Measurements from ENCODE around the gene KAT6B.
"Not testable (repeated sequence)": the region's sequence is repeated elsewhere in the genome, so short reads cannot be mapped to it uniquely, and the experiment has no call there.

KAT6B gene

DNA sequence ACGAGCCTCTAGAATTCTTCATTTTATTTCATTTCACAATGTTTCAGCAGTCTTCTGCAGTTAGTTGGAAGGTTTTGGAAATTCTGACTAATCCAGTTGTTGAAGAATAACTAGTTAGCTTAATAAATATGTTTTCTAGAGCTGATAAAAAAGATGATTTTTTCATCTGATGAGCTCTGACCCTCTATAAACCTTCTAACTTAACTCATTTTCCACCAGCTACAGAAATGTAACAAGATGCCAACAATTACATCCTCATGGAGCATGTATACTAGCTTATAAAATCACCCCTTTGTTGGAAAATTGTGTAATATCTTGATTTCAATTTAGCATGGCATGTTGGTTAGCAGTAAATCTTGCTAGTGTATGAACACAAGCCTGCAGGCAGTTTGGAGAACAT lies 33.1 kb downstream of the KAT6B start:
- DNase-seq (ENCODE audit: low read depth), result no peak

DNA sequence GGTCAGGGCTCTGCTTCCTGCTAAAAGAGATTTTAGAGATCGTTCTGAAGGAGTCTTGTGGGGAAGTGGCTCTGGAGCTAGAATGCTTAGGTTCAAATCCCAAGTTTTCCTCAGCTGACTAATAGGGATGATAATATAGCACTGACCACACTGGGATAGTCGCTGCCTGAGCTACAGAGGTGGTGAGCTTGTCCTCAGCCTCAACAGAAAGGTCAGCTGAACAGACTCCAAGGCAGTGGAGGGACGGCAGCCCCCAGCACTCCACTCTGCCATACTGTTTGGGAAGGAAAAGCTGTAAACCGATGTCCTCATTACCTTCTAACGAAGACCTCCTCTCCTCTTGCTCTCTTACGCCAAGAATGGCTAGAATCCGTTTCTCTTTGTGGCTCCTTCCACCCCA lies 36.2 kb downstream of the KAT6B start:
- DNase-seq (ENCODE audit: low read depth), result no peak

DNA sequence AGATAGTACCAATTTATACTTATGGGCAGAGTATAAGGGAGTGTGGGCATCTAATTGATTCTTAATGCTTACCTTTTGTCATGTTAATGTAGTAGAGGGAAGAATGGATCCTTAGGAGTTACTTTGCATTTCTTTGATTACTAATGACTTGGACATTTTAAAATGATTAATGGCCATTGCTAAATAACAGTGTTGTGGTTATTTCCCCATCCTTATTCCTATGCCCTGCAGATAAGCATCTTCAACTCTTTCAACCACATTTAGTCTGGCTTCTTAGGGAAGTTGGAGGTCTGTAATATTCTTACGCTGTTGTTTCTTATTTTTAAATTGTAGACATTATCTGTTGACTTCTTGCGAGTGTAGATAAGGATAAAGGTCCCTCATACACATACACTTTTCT lies 37.2 kb downstream of the KAT6B start:
- no peak for DNase-seq (ENCODE audit: low read depth)

DNA sequence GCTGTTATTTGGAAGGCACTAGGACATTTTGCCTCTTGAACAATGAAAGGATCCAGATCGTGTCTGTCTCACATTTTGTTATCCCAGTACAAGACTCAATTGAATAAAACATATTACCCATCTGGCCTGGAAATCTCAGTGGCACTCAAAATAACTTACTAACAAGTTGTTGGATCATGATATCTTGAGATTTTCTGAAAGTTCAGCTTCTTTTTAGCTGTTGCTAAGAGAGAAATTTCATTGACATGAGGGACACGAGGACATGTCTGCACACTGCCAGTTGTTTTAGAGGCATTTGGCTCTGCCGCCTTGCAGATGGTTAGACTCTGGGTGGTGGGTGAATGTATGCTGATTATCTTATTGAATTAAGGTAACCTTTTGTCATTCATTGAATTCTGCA lies 41.0 kb downstream of the KAT6B start:
- DNase-seq (ENCODE audit: low read depth), result no peak

DNA sequence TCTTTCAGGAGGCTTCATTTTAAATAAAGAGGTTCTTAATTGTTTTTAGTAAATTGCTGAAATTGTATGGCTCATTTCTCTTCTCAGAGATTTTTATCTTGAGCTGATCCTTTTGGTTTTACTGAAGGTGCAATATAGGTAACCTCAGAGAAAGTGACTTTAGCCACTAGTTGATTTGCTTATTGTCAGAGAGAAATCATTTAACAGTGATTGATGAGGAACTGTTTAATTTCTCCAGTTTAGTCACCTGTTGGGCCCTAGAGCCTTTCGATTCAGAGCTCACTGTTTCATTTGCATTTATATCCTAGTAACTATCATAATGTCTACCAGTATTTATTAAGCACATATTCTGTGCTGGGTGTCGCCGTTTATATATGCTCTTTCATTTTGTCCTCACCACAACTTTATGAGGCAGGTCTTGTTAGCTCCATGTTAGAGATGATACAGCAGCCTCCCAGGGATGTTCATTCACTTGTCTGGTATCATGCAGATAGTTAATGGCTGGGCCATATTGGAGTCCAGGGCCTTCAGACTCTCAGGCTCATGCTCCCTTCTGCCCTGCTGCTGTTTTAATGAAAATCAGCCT lies 42.1 kb downstream of the KAT6B start:
- no peak for DNase-seq (ENCODE audit: low read depth)

DNA sequence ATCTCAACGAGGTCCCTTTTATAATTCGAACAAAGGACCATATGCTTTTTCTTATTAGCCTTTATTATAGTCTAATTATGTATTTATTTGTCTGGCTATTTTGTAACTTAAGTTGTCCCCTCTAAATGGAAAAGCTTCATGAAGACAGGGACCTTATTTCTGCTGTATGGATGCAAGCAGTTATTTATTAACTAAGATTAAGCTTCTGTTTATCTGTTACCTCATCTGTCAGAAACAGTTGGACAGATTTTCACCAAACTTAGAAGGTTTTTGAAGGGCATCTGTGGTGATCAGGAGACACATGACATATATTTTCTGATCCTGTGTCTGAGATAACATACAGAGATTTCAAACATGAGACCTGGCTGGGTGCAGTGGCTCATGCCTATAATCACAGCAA lies 43.2 kb downstream of the KAT6B start:
- DNase-seq (ENCODE audit: low read depth), result no peak

DNA sequence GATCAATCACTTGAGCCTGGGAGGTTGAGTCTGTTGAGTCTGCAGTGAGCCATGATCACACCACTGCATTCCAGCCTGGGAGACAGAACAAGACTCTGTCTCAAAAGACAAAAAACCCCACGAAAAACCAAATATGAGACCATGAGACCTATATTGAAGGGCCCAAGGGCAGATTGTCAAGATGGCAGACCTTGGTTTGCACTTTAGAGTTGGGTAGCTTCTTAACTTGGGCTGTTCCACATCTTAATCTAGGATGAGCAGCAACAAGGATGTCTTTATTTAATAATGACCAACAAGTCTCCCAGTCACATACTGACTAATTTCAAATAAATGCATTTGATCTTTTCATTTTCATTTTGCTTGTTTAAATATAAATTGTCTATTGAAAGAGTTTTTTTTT lies 43.8 kb downstream of the KAT6B start:
- DNase-seq (ENCODE audit: low read depth), result no peak

DNA sequence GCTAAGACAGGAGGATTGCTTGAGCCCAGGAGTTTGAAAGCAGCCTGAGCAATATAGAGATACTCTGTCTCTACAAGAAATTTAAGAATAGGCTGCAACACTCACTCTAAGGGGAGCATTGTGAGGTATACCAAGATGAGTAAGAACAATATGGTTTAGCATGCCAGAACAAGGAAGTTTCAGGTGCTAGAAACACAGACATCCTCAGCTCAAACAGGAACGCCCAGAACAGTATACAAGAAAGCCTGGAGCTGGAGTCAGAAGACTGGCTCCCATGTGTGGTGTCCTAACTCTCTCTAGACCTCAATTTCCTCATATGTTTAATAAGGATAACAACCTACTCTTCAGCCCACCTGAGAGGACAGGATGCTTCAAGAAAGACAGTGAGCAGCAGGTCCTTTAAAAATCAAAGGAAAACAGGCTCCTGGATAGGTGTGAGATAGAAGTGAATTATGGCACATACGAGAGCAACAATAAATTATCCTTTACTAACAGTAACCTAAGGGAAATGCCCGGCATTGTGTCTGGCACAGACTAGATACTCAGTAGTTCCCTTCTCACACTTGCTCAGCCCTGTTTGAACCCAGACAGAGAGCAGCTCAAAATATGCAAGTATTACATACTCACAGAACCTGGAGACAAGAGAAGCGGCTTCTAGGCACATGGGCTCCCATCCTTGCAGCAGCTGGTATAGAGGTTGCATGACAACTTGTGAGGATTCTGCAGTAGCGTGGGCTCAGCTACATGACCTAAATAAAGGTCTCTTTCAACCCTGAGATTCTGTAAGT lies 45.4 kb downstream of the KAT6B start:
- no peak for DNase-seq (ENCODE audit: low read depth)

DNA sequence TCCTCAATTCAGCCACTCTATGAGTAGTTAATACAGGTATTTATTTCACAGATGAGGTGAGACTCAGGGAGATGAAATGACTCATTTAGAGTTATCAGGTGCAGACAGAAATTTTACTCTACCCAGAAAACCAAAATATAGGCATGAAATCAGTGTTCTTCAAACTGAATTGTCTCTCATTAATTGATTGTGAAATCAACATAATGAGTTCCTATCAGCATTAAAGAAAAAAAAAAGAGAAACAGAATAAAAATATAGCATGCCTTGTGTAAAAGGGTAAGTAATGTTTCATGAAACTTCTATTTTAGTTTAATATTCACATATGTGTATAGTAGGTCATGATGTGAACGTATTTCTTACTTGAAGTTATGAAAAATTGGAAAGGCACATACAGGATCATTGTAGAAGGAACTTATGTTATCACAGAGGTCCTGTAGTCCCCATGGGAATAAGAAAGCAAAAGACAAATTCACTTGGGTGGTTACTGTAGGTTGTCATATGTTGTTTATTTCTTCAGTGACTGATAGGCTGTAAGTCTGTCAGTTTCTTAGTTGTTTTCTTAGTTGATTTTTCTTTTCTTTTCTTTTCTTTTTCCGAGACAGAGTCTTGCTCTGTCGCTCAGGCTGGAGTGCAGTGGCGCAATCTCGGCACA lies 47.5 kb downstream of the KAT6B start:
- DNase-seq (ENCODE audit: low read depth), result no peak

DNA sequence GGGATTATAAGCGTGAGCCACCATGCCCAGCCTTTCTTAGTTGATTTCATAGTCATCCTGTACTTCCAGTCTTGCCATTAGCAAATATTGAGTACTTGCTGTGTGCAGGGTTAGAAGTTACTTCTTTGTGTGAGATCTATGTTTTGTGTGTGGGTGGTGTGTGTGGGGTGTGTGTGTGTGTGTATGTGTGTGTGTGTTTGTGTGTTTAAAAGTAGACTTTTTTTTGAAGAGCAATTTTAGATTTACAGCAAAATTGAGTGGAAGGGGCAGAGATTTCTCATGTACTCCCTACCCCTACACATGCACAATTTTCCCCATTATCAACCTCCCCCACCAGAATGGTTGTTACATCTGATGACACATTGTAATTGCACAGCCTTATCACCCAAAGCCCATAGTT lies 48.2 kb downstream of the KAT6B start:
- no peak for DNase-seq (ENCODE audit: low read depth)

DNA sequence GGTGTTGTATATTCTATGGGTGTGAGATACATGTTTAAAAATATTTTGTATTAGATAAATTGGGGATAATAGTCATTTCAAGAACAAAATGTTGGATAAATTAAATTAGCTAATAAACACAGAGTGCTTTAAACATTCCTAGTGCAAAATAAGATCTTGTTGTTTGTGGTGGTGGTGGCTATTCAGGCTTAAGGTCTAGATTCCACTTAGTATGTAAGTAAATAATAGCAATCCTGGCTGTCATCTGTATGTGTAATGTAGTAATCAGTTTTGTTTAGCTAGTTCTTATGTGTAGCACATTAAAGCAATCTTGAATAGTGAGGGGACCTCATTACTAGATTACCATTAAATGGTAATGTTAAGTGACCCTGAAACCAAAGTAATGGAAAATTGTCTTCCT lies 48.7 kb downstream of the KAT6B start:
- no peak for DNase-seq (ENCODE audit: low read depth)

DNA sequence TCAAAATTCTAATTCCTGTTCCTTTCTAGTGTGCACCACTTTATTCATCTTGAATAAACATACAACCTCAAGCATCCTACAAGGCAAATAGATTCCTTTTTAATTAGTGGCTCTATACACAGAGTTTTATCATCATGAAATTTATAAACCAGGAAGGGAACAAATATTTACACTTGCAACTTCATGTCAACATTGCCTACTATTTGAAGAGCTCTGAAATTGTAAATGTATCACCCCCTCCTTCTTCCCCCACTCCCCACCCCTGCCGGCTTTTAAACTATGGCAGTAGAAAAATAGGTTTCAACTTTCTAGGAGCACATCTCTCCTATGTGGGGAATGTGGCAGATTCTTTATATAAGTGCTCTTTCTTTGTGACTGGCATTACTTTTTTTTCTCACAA lies 49.6 kb downstream of the KAT6B start:
- no peak for DNase-seq (ENCODE audit: low read depth)

DNA sequence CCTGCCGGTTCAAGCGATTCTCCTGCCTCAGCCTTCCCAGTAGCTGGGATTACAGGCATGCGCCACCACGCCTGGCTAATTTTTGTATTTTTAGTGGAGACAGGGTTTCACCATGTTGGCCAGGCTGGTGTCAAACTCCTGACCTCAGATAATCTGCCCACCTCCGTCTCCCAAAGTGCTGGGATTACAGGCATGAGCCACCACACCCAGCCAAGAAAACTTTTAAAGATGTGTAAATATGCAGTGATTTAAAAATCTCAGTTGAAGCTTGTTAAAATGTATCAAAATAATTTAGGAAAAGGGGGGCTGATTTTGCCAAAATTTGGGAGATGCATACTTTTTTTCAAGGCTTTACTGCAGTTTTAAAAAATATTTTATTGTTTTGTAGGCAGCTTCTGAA lies 50.7 kb downstream of the KAT6B start:
- DNase-seq (ENCODE audit: low read depth), result not testable (repeated sequence)

DNA sequence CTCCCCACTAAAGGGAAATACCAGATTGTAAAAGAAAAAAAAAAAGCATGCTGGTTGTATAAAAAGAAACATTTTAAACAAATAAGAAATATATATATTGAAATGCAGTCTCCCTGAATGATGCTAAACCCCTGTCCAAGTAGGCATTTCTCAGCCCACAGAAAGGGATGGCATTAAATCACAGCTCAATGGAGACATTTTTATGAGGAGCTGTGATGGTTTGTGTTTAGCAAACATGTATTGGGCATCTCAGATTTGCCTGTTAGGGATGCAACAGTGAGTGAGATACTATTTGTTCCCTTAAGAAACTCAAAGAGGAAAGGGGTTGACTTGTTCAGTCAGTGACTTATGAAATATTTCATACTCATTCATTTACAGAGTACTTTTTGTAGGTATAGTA lies 51.5 kb downstream of the KAT6B start:
- no peak for DNase-seq (ENCODE audit: low read depth)

DNA sequence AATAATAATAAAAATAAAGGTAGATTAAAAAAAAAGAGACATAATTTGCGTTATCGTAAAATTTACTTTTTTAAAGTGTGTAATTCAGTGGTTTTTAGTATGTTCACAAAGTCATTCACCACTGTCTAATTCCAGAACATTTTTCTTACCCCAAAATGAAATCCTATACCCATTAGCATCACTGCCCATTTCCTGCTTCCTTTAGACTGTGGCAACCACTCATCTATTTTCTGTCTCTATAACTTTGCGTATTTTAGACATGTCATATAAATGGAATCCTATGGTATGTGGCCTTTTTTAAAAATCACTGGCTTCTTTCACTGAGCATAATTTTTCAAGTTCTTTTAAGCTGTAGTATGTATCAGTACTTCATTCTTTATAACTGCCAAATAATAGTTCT lies 53.6 kb downstream of the KAT6B start:
- DNase-seq (ENCODE audit: low read depth), result no peak

DNA sequence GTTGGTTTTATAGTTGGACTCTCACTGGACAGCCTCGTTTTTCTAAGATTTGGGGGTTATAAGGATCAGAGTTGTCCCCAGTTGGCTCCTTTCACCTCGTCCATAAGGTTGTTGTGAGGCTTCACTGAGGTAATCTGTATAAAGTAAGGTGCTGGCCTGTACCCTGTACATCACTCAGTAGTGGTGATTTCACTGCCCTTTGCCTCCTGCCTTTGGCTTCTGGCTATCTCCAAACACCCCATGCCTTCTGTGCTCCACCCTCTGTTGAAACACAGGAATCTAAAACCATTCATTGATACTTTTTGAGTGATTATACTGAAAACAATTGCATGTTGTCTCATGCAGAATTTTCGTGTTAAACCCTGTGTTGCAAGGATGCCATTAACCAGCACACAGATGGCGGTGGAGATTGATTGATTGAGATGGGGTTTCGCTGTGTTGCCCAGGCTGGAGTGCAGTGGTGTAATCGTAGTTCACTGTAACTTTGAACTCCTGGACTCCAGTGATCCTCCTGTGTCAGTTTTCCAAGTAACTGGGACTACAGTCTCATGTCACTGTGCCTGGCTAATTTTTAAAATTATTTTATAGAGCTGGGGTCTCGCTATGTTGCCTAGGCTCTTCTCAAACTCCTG lies 55.0 kb downstream of the KAT6B start:
- no peak for DNase-seq (ENCODE audit: low read depth)

DNA sequence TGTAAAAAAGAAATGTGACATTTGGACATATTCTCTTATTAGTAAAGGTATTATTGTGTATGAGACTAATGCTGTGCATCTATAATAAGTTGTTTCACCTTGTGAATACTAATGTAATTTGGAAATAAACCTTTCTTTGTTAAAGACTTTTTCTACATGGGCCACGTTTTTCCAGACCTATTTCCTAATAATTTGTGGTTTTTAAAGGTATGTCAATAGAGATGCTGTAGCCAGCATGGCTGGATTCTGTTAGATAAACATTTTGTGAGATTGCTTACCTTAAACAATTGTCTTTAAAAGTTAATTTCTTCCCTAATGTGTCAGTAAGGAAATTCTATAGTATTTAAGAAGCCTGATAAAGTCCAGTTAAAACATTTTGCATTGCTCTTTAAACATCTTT lies 56.0 kb downstream of the KAT6B start:
- DNase-seq (ENCODE audit: low read depth), result no peak

DNA sequence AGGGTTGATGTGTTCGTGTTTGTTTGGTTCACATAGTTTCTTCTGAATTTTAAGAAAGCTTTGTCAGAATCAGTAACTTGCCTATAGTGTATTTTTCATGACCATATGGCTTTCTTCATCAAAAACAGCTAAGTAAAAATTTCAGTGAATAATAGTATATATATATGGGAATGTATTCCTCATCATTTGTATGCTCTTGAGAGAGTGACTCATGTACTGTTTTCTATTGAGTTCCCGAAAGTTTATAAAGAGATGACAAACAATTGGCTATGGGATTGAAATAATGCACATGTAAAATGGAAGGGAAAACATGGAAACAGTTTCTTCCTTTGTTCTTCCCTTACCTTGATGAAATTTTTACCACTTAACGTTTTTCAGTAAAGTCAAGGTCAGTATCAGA lies 56.4 kb downstream of the KAT6B start:
- no peak for DNase-seq (ENCODE audit: low read depth)

DNA sequence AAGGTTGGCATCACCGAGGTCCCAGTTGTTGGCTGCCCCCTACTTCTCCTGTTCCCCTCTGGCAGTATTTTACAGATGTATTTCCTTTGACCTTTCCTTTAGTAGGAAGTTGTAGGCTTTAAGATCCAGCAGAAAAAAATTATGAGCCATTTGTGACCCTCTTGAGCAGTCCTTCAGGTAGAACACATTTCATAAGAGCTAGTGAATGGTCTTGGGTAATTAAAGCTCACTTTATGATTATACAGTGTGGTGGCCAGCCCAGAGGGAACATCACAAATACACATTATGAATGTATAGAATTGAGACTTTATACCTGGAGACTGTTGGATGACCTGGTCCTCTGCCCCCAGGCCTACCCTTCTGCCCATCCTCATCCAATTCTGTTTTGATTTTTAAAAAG lies 57.0 kb downstream of the KAT6B start:
- DNase-seq (ENCODE audit: low read depth), result no peak

DNA sequence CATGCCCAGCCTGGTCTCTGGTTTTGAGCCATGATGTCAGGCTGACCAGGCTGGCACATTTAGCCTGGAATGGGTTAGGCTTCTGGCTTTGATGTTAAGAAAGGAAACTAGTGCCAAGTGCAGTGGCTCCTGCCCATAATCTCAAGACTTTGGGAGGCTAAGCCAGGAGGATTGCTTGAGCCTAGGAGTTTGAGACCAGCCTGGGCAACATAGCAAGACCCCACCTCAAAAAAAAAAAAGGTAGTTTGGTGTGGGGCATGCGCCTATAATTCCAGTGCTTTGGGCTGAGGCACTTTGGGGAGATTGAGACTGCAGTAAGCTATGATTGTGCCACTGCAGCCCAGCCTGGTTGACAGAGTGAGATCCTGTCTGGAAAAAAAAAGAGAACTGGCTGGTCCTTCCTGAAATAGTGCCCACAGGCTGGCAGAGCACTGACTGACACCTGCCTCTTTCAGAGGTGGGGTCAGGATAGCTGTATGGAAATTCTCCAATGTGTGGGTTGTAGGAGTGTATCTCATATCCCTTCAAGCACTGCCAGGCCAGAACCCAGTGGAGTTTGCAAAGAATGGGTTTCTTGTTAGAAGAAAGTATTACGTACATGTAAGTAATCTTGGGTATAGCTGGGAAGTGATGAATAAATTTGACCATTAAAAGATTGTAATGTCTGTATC lies 61.3 kb downstream of the KAT6B start:
- no peak for DNase-seq (ENCODE audit: low read depth)

DNA sequence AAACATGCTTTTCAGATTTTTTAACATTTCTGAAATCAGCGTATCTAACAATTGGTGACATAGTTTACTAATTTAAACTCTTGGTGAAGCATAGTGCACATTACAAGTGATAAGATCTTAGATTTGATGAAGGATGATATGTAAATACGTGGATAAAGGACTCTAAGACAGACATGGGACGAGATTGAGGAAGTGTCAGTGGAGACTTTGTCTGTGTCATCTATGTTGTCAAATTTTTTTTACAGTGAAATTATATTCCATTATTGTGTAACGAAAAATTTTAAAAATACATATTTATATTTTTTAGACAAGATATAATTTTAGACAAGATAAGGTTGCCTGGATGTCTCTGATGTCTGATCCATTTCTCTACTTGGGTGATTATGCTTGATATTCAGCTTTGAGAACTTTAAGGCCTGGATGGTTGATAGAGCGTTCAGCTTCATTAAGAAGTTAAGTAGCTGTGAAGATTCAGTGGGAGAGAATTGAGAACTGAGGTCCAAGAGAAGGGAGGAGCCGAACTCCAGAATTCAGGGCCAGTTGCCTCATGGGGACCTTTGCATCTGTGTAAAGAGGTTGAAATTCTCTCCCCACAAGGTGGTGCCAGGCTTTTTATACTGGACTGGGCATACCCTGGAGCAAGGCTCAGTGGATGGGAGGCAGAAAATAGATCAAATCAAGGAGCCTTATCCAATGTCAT lies 62.7 kb downstream of the KAT6B start:
- no peak for DNase-seq (ENCODE audit: low read depth)

DNA sequence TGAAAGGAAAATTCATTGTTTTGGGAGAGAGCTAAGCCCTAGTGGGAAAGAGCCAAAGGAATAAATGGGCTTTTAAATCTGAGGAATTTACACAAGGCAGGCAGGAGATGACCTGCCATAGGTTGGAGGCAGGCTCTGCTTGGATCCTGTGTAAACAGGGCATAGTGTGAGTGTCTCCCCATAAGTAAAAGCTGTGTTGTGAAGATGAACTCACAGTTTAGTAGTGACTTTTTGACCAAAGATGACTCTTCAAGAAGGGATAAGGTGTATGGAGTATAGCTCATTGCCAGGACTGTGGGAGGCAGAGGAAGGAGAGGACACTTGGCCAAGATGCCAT lies 63.2 kb downstream of the KAT6B start:
- DNase-seq (ENCODE audit: low read depth), result no peak
